ENCODE results near the gene WFDC6. TPM values are rescaled to one million over a fixed set of nuclear protein-coding genes. Genes with fewer than 3 reads are reported as not detected.
"Not testable (repeated sequence)": the region's sequence is repeated elsewhere in the genome, so short reads cannot be mapped to it uniquely, and the experiment has no call there.

WFDC6 gene
- not detected for total RNA-seq
- long read RNA-seq = 0 reads

- intact Hi-C loops (cut with micrococcal nuclease) = no loop called here
- Histone ChIP-seq H3K27me3 (ENCODE audit: low read depth) (peaks cover 98% of the 10 kb centered on the region), H3K4me3 (no peak within 1 kb of the TSS), H3K27ac (replicated peaks) (no peak within 1 kb of the TSS), H3K4me1 (no peaks in the 10 kb centered on the region), H3K36me3 (no peaks in the 10 kb centered on the region), H3K9me3 (replicated peaks) (no peaks in the 10 kb centered on the region)
- DNase-seq = no peak
- TF ChIP-seq CTCF (IDR thresholded peaks at IDR 0.05; ENCODE audit: borderline replicate concordance) = no peak
Observed at GRCh38 chr20:45539382-45539781, at the start of gene WFDC6. TSS of gene WFDC6 (minus strand) at chr20:45539482. CDS start at chr20:45539407, 75 bp downstream.

- intact Hi-C loops (cut with micrococcal nuclease) = no loop called here
- H3K4me1 ChIP-seq = no peaks in the 10 kb centered on the region
Observed at GRCh38 chr20:45588800-45589199, 49.5 kb upstream of the WFDC6 start.

GRCh38 chr20:45585986-45586385 lies 46.7 kb upstream of the WFDC6 start:
- H3K4me1 ChIP-seq; H3K9me3 ChIP-seq (replicated peaks); DNase-seq; H3K27ac ChIP-seq (replicated peaks); H3K36me3 ChIP-seq; H3K4me3 ChIP-seq; intact Hi-C loops (cut with micrococcal nuclease): not testable (repeated sequence)
- H3K27me3 ChIP-seq (ENCODE audit: low read depth) = peaks cover 57% of the 10 kb centered on the region

More at GRCh38 chr20:45588800-45589199, 49.5 kb upstream of the WFDC6 start:
- TF ChIP-seq CTCF (IDR thresholded peaks at IDR 0.05; ENCODE audit: borderline replicate concordance) = no peak
- H3K9me3 ChIP-seq (replicated peaks) = no peaks in the 10 kb centered on the region
- no peak overlapping the region for H3K27ac ChIP-seq (replicated peaks)
- H3K4me3 ChIP-seq = no peak overlapping the region
- peaks cover 29% of the 10 kb centered on the region for H3K27me3 ChIP-seq (ENCODE audit: low read depth)
- no peaks in the 10 kb centered on the region for H3K36me3 ChIP-seq
- no peak for DNase-seq

- H3K27me3 ChIP-seq (ENCODE audit: low read depth) = peaks cover 54% of the 10 kb centered on the region
- H3K36me3 ChIP-seq; H3K27ac ChIP-seq (replicated peaks); H3K9me3 ChIP-seq (replicated peaks); intact Hi-C loops (cut with micrococcal nuclease); H3K4me1 ChIP-seq; DNase-seq; H3K4me3 ChIP-seq: not testable (repeated sequence)
Observed at GRCh38 chr20:45584294-45584693, 45.0 kb upstream of the WFDC6 start.

- TF ChIP-seq CTCF (IDR thresholded peaks at IDR 0.05; ENCODE audit: borderline replicate concordance) = no peak
- intact Hi-C loops (cut with micrococcal nuclease) = no loop called here
- H3K27me3 ChIP-seq (ENCODE audit: low read depth) = peaks cover 50% of the 10 kb centered on the region
- no peak for DNase-seq
- H3K27ac ChIP-seq (replicated peaks) = no peak overlapping the region
- H3K4me3 ChIP-seq = no peak overlapping the region
- H3K9me3 ChIP-seq (replicated peaks) = no peaks in the 10 kb centered on the region
- H3K4me1 ChIP-seq = no peaks in the 10 kb centered on the region
- H3K36me3 ChIP-seq = no peaks in the 10 kb centered on the region
Observed at GRCh38 chr20:45583502-45583901, 44.2 kb upstream of the WFDC6 start.

- peaks cover 41% of the 10 kb centered on the region for H3K27me3 ChIP-seq (ENCODE audit: low read depth)
- no peaks in the 10 kb centered on the region for H3K9me3 ChIP-seq (replicated peaks)
- no peak overlapping the region for H3K27ac ChIP-seq (replicated peaks)
- TF ChIP-seq CTCF (IDR thresholded peaks at IDR 0.05; ENCODE audit: borderline replicate concordance) = no peak
- H3K4me3 ChIP-seq = no peak overlapping the region
- H3K4me1 ChIP-seq = no peaks in the 10 kb centered on the region
- no peak for DNase-seq
- H3K36me3 ChIP-seq = no peaks in the 10 kb centered on the region
- intact Hi-C loops (cut with micrococcal nuclease) = no loop called here
Observed at GRCh38 chr20:45581702-45582101, 42.4 kb upstream of the WFDC6 start.

GRCh38 chr20:45579184-45579583 lies 39.9 kb upstream of the WFDC6 start, which contains the start of gene WFDC8:
TSS of gene WFDC8 (minus strand) at chr20:45579284. CDS start at chr20:45579247, 37 bp downstream.
- no peak for TF ChIP-seq CTCF (IDR thresholded peaks at IDR 0.05; ENCODE audit: borderline replicate concordance)
- intact Hi-C loops (cut with micrococcal nuclease) = no loop called here
- H3K27me3 ChIP-seq (ENCODE audit: low read depth) = peaks cover 38% of the 10 kb centered on the region
- H3K4me3 ChIP-seq = no peak within 1 kb of the TSS
- no peaks in the 10 kb centered on the region for H3K36me3 ChIP-seq
- H3K27ac ChIP-seq (replicated peaks) = no peak within 1 kb of the TSS
- no peaks in the 10 kb centered on the region for H3K4me1 ChIP-seq
- no peak for DNase-seq
- H3K9me3 ChIP-seq (replicated peaks) = no peaks in the 10 kb centered on the region
